SK-N-SH treated with all-trans-retinoic acid at 6 μM for 48 hours (cell line): ENCODE data around the gene AKAP6.

ENCODE experiments used
- ARNTL ChIP-seq: fragments of 450-650 bp; formaldehyde crosslinking; IDR thresholded peaks from 2 replicates; pipeline ENCODE4 v1.5.0; 2020; ENCODE audit warnings: low read depth, mild to moderate bottlenecking, moderate library complexity, borderline replicate concordance
- CREB5 ChIP-seq: fragments of 250-450 bp; sonication (Bioruptor Pico); IDR thresholded peaks from 2 replicates; pipeline ENCODE4 v1.5.1; 2020; ENCODE audit warnings: low read depth, mild to moderate bottlenecking, moderate library complexity
- CSDC2 ChIP-seq: fragments of 250-450 bp; sonication (Bioruptor Pico); IDR thresholded peaks from 2 replicates; pipeline ENCODE4 v1.5.0; 2020; ENCODE audit warnings: mild to moderate bottlenecking, moderate library complexity
- ESRRG ChIP-seq: fragments of 250-450 bp; sonication (Bioruptor Pico); IDR thresholded peaks from 2 replicates; pipeline ENCODE4 v1.6.1; 2021; ENCODE audit warnings: mild to moderate bottlenecking
- GLIS3 ChIP-seq: fragments of 250-450 bp; sonication (Bioruptor Pico); IDR thresholded peaks from 2 replicates; pipeline ENCODE4 v1.5.0; 2020; ENCODE audit warnings: mild to moderate bottlenecking, moderate library complexity
- ISL1 ChIP-seq: fragments of 250-450 bp; sonication (Bioruptor Pico); IDR thresholded peaks from 2 replicates; pipeline ENCODE4 v2.1.2; 2022; ENCODE audit warnings: mild to moderate bottlenecking, moderate library complexity
- PATZ1 ChIP-seq: fragments of 250-450 bp; sonication (Bioruptor Pico); IDR thresholded peaks from 2 replicates; pipeline ENCODE4 v1.8.0; 2020; ENCODE audit warnings: mild to moderate bottlenecking, moderate library complexity, borderline replicate concordance
- RARB ChIP-seq: fragments of 250-450 bp; sonication (Bioruptor Pico); IDR thresholded peaks from 2 replicates; pipeline ENCODE4 v1.8.0; 2021; ENCODE audit warnings: mild to moderate bottlenecking, moderate library complexity
- TOX ChIP-seq: fragments of 250-450 bp; sonication (Bioruptor Pico); IDR thresholded peaks from 2 replicates; pipeline ENCODE4 v1.8.0; 2021; ENCODE audit warnings: mild to moderate bottlenecking, moderate library complexity, borderline replicate concordance
- TSHZ2 ChIP-seq: fragments of 250-450 bp; sonication (Bioruptor Pico); IDR thresholded peaks from 2 replicates; pipeline ENCODE4 v1.5.0; 2020; ENCODE audit warnings: mild to moderate bottlenecking, moderate library complexity
- ZFP3 ChIP-seq: fragments of 250-450 bp; sonication (Bioruptor Pico); IDR thresholded peaks from 2 replicates; pipeline ENCODE4 v1.5.0; 2020; ENCODE audit warnings: mild to moderate bottlenecking, moderate library complexity
- ZFP30 ChIP-seq: fragments of 450-650 bp; formaldehyde crosslinking; IDR thresholded peaks from 2 replicates; pipeline ENCODE4 v1.5.0; 2022; ENCODE audit warnings: mild to moderate bottlenecking, moderate library complexity
- ZNF70 ChIP-seq: fragments of 450-650 bp; formaldehyde crosslinking; IDR thresholded peaks from 2 replicates; pipeline ENCODE4 v1.5.0; 2020; ENCODE audit warnings: mild to moderate bottlenecking, moderate library complexity

- no peak for TF ChIP-seq CSDC2
- TF ChIP-seq CREB5 (CRISPR knock-in tag) = no peak
- TF ChIP-seq PATZ1 (CRISPR knock-in tag) = no peak
- TF ChIP-seq TOX = no peak
- TF ChIP-seq TSHZ2 (CRISPR knock-in tag) = no peak
- peak; percentile 38 for TF ChIP-seq ISL1 (CRISPR knock-in tag)
- TF ChIP-seq ESRRG (CRISPR knock-in tag) = no peak
- TF ChIP-seq RARB (CRISPR knock-in tag) = no peak
- TF ChIP-seq ZNF70 (CRISPR knock-in tag) = no peak
- TF ChIP-seq ARNTL (CRISPR knock-in tag) = no peak
- TF ChIP-seq GLIS3 (CRISPR knock-in tag) = no peak
- TF ChIP-seq ZFP30 (CRISPR knock-in tag) = no peak
- TF ChIP-seq ZFP3 (CRISPR knock-in tag) = 0 out of 2 replicates have a peak, but pooled peaks have one; percentile 41
Observed at GRCh38 chr14:32366256-32366879, 37.3 kb downstream of the AKAP6 start.
